Neutrophil (primary cell): ENCODE measurements around the gene NSMCE1.
A peak's percentile ranks its signal among the peaks of the same experiment; 100 is the strongest.

Experiments
- H3K27ac ChIP-seq: fragments of 200-600 bp; sonication (generic); 2 replicates; pipeline ENCODE4 v1.5.1; 2016; ENCODE audit warnings: mild to moderate bottlenecking, moderate library complexity
- H3K27me3 ChIP-seq: fragments of 200-600 bp; sonication (generic); 2 replicates; pipeline ENCODE4 v1.6.0; 2016; ENCODE audit warnings: mild to moderate bottlenecking
- H3K36me3 ChIP-seq: fragments of 200-600 bp; sonication (generic); 2 replicates; pipeline ENCODE4 v1.5.1; 2017
- H3K4me1 ChIP-seq, 2 experiments: fragments of 200-600 bp in 1 of 2; sonication (generic) in 1 of 2; 1 replicate in 1 of 2; 2 replicates in 1 of 2; pipeline versions ENCODE4 v1.5.1 to v1.6.1; 2013 to 2016; ENCODE audit warnings: low read depth in 1 of 2, low read length in 1 of 2, mild to moderate bottlenecking in 1 of 2, moderate library complexity in 1 of 2; ENCODE audit not compliant: control insufficient read depth in 1 of 2, insufficient read depth in 1 of 2
- H3K4me3 ChIP-seq, 2 experiments: fragments of 200-600 bp in 1 of 2; sonication (generic) in 1 of 2; 1 replicate in 1 of 2; 2 replicates in 1 of 2; pipeline ENCODE4 v1.5.1; 2013 to 2016; ENCODE audit warnings: low read depth in 1 of 2, low read length in 1 of 2, mild to moderate bottlenecking in 1 of 2, moderate library complexity in 1 of 2
- H3K9me3 ChIP-seq: fragments of 200-600 bp; sonication (generic); 2 replicates; pipeline ENCODE4 v1.5.1; 2016
- TF ChIP-seq, protein P1 (sequence below): fragments of 200-600 bp; sonication (generic); IDR thresholded peaks from 2 replicates; pipeline ENCODE4 v1.5.1; 2016; ENCODE audit warnings: antibody characterized with exemption

Gene NSMCE1, protein sequence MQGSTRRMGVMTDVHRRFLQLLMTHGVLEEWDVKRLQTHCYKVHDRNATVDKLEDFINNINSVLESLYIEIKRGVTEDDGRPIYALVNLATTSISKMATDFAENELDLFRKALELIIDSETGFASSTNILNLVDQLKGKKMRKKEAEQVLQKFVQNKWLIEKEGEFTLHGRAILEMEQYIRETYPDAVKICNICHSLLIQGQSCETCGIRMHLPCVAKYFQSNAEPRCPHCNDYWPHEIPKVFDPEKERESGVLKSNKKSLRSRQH

DNA sequence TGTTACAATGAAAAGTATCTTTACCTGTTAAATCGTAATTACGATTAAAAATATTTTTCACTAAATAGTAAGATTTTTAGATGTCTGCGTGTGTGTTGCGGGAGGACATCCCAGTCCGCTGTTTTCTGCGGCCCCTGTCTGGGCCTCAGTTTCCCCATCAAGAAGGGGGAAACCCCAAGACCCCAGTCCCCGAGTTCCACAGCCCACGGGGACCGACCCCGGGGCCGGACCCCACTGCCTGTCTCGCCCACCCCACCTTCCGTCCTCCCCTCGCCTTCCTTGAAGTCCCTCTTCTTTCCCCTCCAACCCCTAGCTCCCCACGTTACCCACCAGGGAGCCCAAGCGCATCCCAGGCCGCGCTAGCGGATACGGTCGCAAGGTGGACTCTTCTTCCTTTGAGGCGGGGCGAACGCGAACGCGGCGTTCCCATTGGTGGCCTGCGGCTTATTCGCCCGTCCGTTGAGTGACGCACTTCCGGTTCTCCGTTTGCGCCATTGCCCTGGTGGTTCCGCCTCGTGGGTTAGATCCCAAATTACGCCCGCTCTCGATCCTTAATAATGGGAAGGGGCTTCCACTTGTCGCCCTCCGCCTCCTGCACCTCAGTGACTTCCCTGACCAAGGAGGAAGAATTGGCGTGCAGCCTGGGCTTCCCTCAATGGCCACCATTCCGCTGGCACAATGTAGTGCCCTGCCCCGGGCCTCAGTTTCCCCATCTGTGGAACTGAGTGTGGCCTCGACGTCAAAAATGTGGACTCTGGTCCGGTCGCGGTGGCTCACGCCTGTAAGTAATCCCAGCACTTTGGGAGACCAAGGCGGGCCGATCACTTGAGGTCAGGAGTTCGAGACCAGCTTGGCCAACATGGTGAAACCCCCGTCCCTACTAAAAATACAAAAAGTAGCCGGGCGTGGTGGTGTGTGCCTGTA lies at the start of gene NSMCE1:
Gene NSMCE1, minus strand, starts transcription at position 397 of the 924 bp plus-strand sequence. CDS start 11,202 bp downstream, outside the sequence.
- Histone ChIP-seq H3K36me3 (no peaks in the 10 kb centered on the region), H3K4me1 (peaks cover 34 to 35% of the 10 kb centered on the region in 2 experiments), H3K9me3 (no peaks in the 10 kb centered on the region), H3K27ac (peak within 1 kb of the TSS; percentile 80), H3K27me3 (no peaks in the 10 kb centered on the region), H3K4me3 (peak within 1 kb of the TSS; percentile 80 to 92)
- TF ChIP-seq, protein P1, sequence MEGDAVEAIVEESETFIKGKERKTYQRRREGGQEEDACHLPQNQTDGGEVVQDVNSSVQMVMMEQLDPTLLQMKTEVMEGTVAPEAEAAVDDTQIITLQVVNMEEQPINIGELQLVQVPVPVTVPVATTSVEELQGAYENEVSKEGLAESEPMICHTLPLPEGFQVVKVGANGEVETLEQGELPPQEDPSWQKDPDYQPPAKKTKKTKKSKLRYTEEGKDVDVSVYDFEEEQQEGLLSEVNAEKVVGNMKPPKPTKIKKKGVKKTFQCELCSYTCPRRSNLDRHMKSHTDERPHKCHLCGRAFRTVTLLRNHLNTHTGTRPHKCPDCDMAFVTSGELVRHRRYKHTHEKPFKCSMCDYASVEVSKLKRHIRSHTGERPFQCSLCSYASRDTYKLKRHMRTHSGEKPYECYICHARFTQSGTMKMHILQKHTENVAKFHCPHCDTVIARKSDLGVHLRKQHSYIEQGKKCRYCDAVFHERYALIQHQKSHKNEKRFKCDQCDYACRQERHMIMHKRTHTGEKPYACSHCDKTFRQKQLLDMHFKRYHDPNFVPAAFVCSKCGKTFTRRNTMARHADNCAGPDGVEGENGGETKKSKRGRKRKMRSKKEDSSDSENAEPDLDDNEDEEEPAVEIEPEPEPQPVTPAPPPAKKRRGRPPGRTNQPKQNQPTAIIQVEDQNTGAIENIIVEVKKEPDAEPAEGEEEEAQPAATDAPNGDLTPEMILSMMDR = peak; percentile 76

DNA sequence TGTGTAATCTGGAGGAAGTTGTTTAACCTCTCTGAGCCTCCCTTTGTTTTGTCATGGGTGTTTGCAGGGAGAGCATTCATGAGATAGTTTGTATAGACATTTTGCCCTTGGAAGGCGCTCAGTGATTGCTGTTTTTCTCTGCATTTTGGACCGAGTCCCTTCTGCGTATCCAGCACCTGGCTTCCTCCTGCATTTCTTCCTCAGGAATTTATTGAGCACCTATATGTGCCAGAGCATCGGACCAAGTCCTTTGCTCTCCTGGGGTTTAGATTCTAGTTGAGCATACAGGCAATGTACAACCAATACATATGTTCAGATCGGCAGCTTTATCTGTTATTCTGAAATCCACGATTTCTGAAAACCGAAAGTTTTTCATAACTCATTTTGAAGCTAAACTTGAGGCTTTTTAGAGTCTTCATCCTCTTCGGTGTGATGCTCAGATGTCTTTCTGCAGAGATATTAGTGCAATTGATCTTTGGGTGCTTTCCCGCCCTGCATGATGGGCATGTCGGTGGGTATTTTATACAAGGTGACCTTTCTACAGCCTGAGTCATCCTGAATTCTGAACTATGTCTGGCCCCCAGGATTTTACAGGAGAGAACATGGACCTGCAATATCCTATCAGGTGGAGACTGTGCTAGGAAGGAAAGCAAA lies 49.3 kb upstream of the NSMCE1 start:
- TF ChIP-seq, protein P1 = no peak
- peak overlapping the region; percentile 86 to 98 for H3K4me3 ChIP-seq
- H3K4me1 ChIP-seq = peaks cover 87% of the 10 kb centered on the region in 2 experiments
- no peaks in the 10 kb centered on the region for H3K27me3 ChIP-seq
- no peaks in the 10 kb centered on the region for H3K9me3 ChIP-seq
- peak overlapping the region; percentile 99 for H3K27ac ChIP-seq
- H3K36me3 ChIP-seq = peaks cover 16% of the 10 kb centered on the region

DNA sequence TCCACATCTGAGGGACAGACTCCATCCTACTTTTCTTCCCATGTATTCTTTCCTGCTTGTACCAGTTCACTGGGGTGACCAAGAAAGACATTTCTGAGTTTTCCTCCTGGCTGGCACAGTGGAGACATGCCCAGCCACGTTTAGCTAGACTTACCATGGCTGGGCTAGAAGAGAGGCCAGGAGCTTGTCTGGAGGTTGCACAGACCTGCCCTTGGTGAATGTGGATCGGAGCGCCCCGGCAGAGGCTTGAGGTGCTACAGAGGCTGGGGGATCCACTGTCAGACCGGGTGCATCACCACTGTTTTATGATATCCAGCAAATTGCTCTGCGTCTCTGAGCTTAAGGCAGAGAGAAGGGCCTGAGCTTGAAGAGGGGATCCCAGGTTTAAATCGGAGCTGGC lies 48.7 kb upstream of the NSMCE1 start:
- TF ChIP-seq, protein P1 = no peak
- Histone ChIP-seq H3K36me3 (peaks cover 16% of the 10 kb centered on the region), H3K4me3 (peak overlapping the region; percentile 86 to 98), H3K9me3 (no peaks in the 10 kb centered on the region), H3K4me1 (peaks cover 86 to 87% of the 10 kb centered on the region in 2 experiments), H3K27ac (peak overlapping the region; percentile 99), H3K27me3 (no peaks in the 10 kb centered on the region)

DNA sequence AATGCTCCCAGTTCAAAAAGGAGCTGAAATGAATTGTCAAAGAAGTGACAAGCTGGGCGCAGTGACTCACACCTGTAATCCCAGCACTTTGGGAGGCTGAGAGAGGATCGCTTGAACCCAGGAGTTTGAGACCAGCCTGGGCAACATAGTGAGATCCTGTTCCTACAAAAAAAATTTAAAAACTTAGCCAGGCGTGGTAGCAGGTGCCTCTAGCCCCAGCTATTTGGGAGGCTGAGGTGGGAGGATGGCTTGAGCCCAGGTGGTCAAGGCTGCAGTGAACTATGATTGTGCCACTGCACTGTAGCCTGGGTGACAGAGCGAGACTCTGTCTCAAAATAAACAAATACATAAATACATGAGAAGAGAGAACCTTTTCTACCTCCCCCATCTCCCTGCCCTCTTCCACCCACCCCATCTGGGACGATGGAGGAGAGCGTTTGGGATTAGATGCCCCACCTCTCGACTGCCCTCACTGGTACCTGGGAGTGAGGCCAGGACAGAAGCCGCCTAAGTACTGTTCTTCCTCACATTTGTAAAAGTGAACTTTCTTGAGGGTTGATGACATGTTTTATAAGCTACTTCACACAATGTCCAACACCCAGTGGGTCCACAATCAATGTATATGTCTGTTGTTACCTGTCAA lies 47.6 kb upstream of the NSMCE1 start:
- Histone ChIP-seq H3K36me3 (peaks cover 16% of the 10 kb centered on the region), H3K9me3 (no peaks in the 10 kb centered on the region), H3K27me3 (no peaks in the 10 kb centered on the region), H3K4me1 (peaks cover 74 to 76% of the 10 kb centered on the region in 2 experiments), H3K27ac (peak overlapping the region; percentile 99), H3K4me3 (peak overlapping the region; percentile 86 to 98)
- TF ChIP-seq, protein P1 = no peak
